Skin epidermis (tissue), 12 donors: ENCODE data around the gene ANKRD62.

Experiments
- H3K27ac ChIP-seq, 21 experiments: fragments of 200-600 bp; sonication (generic) in 11 of 21; one replicate each; pipeline ENCODE4 v1.5.0; 2020; ENCODE audit warnings: mild to moderate bottlenecking in 3 of 21, inconsistent platforms in 2 of 21, moderate library complexity in 2 of 21
- H3K4me3 ChIP-seq, 7 experiments: fragments of 200-600 bp; sonication (generic) in 2 of 7; one replicate each; pipeline ENCODE4 v1.5.0; 2020; ENCODE audit warnings: inconsistent platforms in 2 of 7, mild to moderate bottlenecking in 2 of 7, moderate library complexity in 1 of 7

The ANKRD62 gene

DNA sequence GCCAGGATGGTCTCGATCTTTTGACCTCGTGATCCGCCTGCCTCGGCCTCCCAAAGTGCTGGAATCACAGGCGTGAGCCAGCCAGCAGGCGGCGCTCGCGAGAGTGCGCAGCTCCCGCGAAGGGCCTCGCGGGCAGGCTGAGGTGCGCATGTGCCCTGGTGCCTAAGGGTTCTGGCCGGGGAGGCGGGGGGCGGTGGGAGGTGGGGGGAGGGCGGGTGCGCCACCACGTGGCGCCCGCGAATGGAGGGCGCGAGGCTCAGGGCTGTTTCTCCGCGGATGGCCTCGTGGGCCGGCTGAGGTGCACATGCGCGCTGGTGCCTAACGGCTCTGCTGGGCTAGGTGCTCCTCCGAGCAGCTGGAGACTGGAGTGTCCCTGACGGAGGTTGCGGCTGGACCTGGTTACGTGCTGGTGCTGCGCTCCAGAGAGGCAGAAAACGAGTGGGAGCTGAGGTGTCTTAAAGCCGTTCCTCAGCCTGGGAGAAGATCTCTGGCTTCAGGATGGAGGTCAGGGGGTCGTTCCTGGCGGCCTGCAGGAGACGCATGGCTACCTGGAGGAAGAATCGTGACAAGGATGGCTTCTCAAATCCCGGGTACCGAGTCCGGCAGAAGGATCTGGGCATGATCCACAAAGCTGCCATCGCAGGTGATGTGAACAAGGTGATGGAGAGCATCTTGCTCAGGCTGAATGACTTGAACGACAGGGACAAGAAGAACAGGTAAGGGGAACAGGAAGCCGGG is at the start of gene ANKRD62:
Gene ANKRD62, plus strand, starts transcription at position 324 of the 738 bp plus-strand sequence. Its CDS starts 175 bp downstream, at position 499.
- no peak within 1 kb of the TSS for H3K27ac ChIP-seq
- no peak within 1 kb of the TSS for H3K4me3 ChIP-seq

DNA sequence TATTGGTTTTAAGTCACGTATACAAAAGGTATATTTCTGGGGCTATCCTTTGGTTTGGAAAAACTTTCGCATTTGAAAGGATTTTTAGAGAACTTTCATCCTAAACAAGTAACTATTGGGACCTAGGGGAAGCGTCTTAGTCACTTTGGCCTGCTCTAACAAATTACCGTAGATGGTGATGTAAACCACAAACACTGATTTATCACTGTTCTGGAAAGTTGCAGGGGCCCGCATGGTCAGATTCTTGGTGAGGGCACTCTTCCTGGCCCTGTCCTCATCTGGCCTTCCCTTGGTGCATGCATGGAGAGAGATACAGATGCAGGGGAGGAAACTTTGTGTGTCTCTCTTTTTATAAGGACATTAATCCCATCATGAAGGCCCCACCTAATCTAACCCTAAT is 49.1 kb upstream of the ANKRD62 start:
- H3K4me3 ChIP-seq, result no peak overlapping the region
- H3K27ac ChIP-seq, result no peak overlapping the region

DNA sequence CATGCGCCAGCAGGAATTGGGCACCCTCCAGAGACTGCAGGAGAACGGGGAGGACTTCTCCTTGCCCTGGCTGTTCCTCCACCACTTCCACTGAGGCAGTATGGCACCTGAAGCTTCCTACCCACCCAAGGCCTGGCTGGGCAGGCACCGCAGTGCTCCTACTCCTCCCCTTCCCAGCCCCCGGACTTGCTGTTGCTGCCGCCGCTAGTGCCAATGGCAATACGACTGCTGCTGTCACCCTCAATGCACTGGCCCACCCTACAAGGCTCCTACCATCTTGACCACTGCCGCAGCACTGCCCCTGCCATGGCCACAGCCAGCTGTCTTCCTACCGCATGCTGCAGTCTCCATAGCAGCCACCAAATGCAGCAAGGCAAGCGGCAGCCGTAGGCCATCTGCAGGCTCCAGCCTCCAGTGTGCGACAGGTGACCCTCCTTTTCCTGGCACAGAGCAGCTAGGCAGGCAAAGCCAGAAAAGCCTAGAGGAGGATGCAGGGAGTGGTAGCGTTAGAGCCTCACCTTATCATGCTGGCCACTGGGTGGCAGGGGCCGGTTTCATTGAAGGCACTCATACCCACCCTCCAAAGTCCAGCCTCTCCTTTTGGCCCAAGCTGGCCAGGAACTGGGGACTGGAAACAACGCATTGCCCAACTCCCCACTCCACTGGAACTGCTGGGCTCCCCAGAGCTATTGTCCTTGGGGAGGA is 47.4 kb upstream of the ANKRD62 start:
- H3K27ac ChIP-seq, result no peak overlapping the region
- H3K4me3 ChIP-seq, result no peak overlapping the region

DNA sequence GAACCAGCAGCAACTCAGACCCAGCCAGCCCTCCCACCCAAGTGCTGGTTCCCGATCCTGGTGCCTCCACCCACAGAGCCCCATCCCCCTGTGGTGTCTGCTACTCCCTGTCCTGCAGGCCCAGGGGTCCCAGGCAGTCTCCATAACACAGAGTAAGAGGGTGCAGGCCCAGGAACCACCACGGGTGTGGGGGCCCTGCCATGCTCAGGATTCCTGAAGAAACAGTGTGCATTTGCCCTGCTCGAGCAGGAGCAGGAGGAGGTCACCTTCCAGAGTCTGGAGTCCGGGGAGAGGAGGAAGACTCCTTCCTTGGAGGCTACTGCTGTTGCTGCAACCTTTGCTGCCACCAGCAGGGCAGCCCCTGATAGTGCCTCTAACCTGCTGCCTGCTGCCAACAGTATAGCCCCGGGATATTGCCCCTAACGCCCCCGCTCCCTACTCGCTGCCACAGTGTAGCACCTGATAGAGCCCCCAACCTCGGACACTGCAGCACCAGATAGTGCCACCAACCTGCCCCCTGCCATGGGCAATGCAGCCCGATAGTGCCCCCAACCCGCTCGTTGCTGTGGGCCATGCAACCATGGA is 46.8 kb upstream of the ANKRD62 start:
- H3K27ac ChIP-seq, result no peak overlapping the region
- H3K4me3 ChIP-seq, result no peak overlapping the region

DNA sequence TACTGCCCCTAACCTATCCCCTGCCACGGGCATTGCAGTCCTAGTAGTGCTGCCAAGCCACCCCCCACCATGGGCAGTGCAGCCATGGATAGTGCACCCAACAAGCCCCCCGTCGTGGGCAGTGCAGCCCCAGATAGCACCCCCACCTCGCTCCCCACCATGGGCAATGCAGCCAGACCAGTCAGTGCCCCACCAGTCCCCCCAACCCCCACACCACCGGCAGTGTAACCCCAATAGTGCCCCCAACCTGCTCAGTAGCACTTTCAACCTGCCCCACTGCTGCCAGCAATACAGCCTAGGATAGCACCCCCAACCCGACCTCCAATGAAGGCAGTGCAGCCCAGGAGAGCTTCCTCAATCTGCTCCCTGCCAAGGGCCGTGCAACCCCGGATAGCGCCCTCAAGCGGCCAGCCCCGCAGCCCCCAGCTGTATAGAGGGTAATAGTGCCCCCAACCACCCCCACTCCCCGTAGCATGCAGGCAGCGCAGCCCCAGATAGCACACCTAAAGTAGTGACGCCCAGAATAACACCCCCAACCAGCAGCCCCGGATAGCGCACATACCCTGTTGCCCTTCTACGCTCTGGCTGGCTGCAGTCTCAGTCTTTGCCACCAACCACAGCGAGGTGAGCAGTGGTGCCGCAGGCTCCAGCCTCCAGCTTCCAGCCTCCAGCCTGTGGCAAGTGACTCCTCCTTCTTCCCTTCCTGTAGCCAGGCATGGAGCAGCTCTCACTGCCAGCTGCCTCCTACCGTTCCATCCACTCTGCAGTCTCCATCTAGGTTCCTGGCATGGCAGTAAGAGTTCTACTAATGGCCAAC is 45.4 kb upstream of the ANKRD62 start:
- H3K4me3 ChIP-seq, result peak overlapping the region in 1 of 7 experiments; percentile 7
- peak overlapping the region in 8 of 21 experiments; percentile 32 to 75 (median 62) for H3K27ac ChIP-seq

DNA sequence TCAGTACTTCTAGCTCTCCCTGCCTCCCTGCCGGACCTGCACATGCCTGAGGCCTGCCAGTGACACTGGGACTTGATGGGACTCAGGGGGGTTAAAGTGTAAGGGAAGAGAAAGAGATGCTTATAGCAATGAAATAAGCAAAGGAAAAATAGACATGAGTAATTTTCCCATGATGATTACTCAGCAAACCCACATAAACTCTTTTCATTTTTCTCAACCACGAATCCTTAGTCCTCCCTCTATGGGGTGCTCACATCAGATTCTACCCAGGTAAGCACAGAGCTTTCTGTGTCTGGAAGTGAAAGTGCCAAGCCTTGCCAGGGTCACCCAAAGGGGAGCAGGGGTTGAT is 44.8 kb upstream of the ANKRD62 start:
- Histone ChIP-seq H3K27ac (peak overlapping the region in 8 of 21 experiments; percentile 28 to 75 (median 62)), H3K4me3 (no peak overlapping the region)

DNA sequence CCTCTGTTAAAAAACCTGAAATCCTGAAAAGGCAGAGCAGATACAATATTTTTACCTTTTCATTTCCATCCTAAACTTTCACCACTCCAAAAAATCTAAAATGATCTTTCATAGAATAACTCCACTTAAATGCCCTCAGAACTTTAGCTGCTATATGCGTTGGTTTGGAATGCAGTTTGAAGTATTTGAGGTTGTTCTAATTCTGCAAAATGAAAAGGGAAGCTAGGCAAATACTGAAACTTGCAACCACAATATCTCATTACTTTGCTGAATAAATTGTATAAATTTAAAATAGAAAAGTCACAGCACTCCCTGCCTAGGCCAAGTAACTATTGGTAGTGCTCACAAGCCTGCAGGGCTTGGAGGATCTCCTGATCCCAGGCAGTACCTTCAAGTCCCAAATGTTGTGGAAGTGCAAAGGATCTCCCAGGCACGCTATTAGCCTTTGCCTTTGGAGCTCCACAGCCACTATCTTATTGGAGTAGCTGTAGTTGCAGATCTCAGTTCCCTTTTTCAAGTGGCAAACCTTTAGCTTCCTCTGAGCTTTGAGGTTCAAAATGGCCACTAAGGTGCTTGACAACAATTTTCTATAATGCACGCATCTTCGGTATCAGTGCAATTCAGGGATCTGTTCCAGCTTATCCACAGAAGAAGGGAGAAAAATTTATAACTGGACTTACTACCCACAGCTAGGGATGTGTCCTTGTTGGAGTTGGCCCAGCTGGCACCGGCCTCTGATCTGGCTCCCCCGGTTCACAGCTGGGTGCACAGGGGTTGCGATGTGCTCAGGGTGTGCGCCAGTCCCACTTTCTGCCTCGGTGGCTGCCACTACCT is 43.4 kb upstream of the ANKRD62 start:
- no peak overlapping the region for H3K4me3 ChIP-seq
- H3K27ac ChIP-seq, result peak overlapping the region in 7 of 21 experiments; percentile 18 to 81 (median 65)

DNA sequence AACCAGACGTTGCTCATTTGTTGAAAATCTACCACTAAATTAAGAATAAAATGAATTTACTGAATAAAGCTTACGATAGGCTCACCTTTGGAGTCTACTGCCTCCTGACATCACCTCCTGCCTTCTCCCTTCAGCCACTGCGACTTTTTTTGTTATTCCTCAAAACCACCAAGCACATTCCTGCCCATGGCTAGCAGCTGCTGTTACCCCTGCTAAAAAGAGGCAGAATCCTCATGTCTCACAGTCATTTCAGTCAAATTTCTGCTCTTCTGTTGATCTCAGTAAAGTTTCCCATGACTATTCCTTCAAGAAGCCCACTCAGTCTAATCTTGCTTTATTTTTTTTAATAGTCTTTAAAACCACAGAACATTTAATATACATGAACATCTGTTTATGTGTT is 40.8 kb upstream of the ANKRD62 start:
- H3K27ac ChIP-seq, result peak overlapping the region in 5 of 21 experiments; percentile 1 to 37 (median 22)

DNA sequence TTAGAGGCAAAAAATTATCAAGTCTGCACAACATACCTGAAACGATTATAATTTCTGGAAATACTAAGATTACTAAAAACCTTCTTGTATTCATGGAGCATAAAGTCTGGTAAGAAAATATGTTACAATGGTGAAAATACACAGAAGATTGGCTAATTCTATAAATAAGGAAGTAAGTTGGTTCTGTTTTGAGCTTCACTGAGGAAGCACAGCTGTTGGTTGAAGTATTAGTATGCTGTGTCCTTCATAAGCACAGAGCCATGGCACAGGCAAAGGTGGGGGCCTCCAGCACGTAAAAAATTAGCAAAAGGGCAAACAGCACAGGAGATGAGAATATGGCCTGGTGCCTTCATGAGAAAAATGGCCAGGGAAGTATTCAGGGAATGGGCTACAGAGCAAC is 40.4 kb upstream of the ANKRD62 start:
- Histone ChIP-seq H3K4me3 (no peak overlapping the region), H3K27ac (peak overlapping the region in 4 of 21 experiments; percentile 1 to 37 (median 23))

More for the DNA sequence above, 40.8 kb upstream of the ANKRD62 start:
- no peak overlapping the region for H3K4me3 ChIP-seq

DNA sequence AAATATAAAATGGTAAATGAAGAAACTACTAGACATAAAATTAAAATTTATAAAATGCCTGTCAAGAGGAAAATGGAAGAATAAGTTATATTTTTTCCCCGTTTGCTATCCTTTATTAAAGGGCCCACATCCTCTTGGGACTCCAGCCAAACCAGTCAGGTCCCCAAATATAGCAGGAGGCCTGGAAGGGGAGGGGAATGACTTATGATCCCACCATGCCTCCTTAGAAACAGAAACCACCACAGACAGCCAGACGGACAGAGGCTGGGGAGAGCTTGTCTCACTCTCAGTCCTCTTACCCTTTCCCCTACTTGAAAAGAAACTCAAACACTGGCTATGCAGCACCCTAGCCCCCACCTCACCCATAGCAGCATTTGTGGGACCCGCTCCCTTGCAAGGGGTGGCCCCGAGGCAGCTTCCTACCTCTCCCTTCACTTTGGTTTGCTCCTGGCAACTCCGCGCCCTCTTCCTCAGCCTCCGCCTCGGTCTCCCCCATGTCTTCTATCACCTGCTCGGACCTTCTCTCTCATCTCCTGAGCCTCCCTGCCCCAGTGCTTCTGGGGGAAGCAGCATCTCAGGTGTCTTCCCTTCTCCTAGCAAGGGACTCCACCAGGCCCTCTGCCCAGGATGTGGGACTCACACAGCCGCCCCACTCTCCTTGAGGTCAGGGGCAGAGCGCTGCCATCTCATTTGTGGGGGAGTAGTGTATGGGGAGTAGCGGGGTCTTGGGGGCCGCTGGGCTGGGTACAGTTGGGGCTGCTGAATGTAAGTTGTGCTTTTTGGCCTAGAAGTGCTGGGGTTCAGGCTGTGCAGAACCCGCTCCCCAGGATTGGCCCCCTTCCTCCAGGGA is 37.4 kb upstream of the ANKRD62 start:
- H3K27ac ChIP-seq, result no peak overlapping the region
- no peak overlapping the region for H3K4me3 ChIP-seq

DNA sequence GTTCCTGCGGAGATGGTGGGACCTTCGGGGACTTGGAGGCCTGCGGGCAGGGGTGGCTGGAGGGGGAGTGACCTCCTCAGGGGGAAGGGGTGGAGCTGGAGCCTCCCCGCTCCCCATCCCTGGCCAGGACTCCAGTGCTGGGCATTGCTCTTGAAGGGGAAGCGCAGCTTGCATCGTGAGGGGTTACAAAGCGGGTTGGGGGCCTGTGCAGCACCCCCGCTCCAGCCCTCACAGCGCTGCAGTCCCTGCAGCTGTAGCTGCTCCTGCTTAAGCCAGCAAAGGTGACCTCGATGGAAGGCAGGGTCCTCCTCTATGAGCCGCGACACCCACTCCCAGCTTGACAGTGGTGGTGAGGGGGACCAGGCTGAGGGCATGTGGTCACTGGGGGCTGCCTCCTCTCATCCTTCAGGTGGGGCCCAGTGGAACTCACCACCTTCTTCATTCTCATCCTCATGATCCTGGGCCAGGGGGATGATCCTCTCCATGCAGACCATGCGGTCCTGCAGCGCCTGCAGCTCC is 36.7 kb upstream of the ANKRD62 start:
- Histone ChIP-seq H3K4me3 (no peak overlapping the region), H3K27ac (no peak overlapping the region)

DNA sequence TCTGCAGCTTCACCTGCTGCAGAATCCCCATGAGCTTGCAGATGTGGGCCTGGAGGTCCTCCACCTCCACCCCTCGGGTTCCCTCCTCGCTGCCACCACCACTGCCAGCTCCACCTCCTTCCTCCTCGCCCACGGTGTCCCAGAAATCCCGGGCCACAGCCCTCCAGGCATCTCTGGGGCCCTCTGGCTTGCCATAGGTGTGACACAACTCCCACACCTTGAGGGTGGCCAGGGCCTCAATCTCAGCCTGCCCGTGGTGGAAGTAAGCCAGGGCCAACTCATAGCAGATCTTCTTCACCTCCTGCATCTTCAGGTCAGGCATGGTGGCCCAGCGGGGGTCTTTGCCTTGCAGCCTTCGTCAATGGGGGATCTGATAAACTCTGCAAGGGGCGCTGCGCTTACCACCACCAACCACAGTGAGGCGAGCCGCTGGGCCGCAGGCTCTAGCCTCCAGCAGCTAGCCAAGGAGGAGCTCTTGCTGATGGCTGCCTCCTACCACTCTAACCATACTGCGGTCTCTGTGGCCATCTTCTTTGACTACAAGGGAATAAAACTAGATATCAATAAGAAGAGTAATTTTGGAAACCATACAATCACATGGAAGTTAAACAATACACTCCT is 36.1 kb upstream of the ANKRD62 start:
- no peak overlapping the region for H3K27ac ChIP-seq
- H3K4me3 ChIP-seq, result no peak overlapping the region

DNA sequence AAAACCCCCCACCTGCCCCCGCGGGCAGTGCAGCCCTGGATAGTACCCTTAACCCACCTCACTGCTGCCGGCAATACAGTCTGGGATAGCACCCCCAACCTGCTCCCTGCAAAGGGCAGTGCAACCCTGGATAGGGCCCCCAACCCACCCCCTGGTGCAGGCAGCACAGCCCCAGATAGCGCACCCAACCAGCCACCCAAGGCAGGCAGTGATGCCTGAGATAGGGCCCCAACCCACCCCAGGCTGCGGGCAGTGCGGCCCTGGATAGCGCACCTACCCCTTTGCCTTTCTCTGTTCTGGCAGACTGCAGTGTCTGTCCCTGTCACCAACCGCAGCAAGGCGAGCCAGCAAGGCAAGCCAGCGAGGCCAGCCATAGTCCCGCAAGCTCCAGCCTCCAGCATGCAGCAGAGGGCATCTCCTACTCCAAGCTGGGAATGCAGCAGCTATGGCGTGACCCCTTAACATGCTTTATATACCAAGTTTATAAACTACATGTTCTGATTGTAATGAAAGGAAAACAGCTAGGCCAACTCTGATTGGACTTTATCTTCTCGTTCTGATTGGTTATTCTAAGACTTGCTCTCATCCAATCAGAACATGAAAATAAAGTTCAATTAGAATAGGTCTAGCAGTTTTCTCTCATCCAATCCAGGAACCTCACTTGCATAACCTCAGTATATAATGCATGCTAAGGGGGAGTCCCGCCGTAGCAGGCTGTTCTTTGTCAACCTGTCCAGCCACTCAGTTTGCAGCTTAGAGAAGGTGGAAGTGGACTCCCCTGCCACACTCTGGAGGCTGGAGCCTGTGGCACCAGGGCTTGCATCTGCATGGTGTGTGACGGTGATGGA is 34.1 kb upstream of the ANKRD62 start:
- H3K4me3 ChIP-seq, result peak overlapping the region in 1 of 7 experiments; percentile 11
- no peak overlapping the region for H3K27ac ChIP-seq

DNA sequence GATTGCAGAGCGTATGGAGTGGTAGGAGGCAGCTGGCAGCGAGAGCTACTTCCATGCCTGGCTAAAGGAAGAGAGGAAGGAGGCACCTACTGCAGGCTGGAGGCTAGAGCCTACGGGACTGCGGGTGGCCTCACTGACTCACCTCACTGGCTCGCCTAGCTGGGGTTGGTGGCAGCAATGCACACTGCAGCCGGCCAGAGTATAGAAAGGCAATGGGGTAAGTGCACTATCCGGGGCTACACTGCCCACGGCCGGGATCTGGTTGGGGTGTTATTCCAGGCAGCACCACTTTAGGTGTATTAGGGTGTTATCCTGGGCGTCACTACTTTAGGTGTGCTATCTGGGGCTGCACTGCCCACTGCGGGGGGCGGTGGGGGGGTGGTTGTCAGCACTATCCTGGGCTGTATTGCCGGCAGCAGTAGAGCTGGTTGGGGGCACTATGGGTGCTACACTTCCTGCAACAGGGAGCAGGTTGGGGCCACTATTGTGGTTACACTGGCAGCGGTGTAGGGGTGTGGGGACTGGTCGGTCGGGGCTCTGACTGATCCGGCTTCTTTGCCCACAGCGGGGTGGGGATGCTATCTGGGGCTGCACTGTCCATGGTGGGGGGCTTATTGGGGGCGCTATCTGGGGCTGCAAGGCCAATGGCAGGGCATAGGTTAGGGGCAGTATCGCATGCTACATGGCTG is 33.3 kb upstream of the ANKRD62 start:
- H3K27ac ChIP-seq, result no peak overlapping the region
- no peak overlapping the region for H3K4me3 ChIP-seq

DNA sequence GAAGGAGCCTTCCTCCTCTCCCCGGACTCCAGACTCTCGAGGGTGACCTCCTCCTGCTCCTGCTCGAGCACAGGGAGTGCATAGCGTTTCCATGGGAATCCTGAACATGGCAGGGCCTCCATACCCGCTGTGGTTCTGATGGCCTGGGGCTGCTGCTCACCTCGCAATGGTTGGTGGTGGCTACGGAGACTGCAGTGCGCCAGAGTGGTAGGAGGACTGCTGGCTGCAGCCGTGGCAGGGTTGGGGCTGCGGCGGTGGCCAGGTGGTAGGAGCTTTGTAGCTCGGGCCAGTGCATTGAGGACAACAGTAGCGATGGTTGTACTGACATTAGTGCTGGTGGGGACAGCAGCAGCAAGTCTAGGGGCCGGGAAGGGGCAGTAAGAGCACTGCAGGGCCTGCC is 32.0 kb upstream of the ANKRD62 start:
- Histone ChIP-seq H3K4me3 (no peak overlapping the region), H3K27ac (no peak overlapping the region)

DNA sequence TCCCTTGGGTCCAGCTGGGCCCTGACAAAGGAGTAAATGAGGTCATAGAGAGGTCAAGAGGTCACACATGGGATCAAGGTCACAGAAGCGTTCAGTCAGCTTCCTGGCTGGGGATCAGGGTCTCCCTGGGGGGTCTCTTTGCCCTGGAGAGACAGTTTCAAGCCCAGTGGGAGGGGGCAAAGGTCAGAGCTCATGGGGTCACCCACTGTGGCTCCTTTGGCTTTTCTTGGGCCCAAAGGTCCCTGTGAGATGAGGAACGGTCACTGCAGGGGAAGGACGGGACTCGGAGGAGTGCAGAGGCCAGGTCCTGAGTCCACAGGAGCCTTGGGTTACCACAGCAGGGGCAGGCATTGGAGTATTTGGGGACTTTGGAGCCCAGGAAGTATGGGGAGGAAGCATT is 30.7 kb upstream of the ANKRD62 start:
- H3K4me3 ChIP-seq, result no peak overlapping the region
- no peak overlapping the region for H3K27ac ChIP-seq
